H1 (cell line): ENCODE results near the gene LEUTX. TPM values are rescaled to one million over a fixed set of nuclear protein-coding genes. Genes with fewer than 3 reads are reported as not detected.

Source experiments
- CTCF ChIA-PET: fragments of 300-600 bp; sonication (Branson Sonifier 250); formaldehyde crosslinking; loops from one replicate; lab custom pipeline; 2021; ENCODE audit not compliant: partially characterized antibody; lab: Charles Lee
- POLR2A ChIA-PET: fragments of 300-600 bp; sonication (Branson Sonifier 250); formaldehyde crosslinking; loops from one replicate; lab custom pipeline; 2021; ENCODE audit warnings: inconsistent platforms; ENCODE audit not compliant: partially characterized antibody; lab: Charles Lee
- DNase-seq, 2 experiments: peaks; one replicate each; pipeline versions ENCODE4 v3.0.0 to v3.0.0-alpha.2; 2010 to 2022; ENCODE audit warnings: low spot score in 2 of 2, low read depth in 1 of 2, mixed read lengths in 1 of 2
- FAIRE-seq: peaks from 2 replicates; lab custom pipeline; 2011; peaks lifted over from hg19 to GRCh38; lab: Jason Lieb, UNC
- H2AFZ ChIP-seq: 2 replicates; pipeline ENCODE4 v1.8.1; 2012; ENCODE audit warnings: low read length, inconsistent platforms
- H2AK5ac ChIP-seq: 2 replicates; pipeline ENCODE4 v1.6.1; 2013; ENCODE audit warnings: low read depth, low read length
- H2BK120ac ChIP-seq: replicated peaks from 2 replicates; pipeline ENCODE3; 2013; ENCODE audit warnings: low read depth, low read length, inconsistent platforms
- H2BK12ac ChIP-seq: 2 replicates; pipeline ENCODE4 v1.6.1; 2013; ENCODE audit warnings: low read depth, low read length
- H2BK15ac ChIP-seq: 2 replicates; pipeline ENCODE4 v1.6.1; 2013; ENCODE audit warnings: low read length
- H2BK20ac ChIP-seq: 2 replicates; pipeline ENCODE4 v1.6.1; 2013; ENCODE audit warnings: low read length
- H2BK5ac ChIP-seq: 2 replicates; pipeline ENCODE4 v1.6.1; 2013; ENCODE audit warnings: low read depth, low read length
- H3K14ac ChIP-seq: 2 replicates; pipeline ENCODE4 v1.6.1; 2013; ENCODE audit warnings: inconsistent platforms; ENCODE audit not compliant: insufficient read length
- H3K18ac ChIP-seq: 2 replicates; pipeline ENCODE4 v1.6.1; 2013; ENCODE audit warnings: low read length; ENCODE audit errors: extremely low read depth
- H3K23ac ChIP-seq: 2 replicates; pipeline ENCODE4 v1.6.1; 2013; ENCODE audit warnings: inconsistent platforms; ENCODE audit not compliant: insufficient read length
- H3K23me2 ChIP-seq: 2 replicates; pipeline ENCODE4 v1.6.1; 2013; ENCODE audit warnings: low read depth, low read length
- H3K27ac ChIP-seq: 2 replicates; pipeline ENCODE4 v1.6.1; 2011; ENCODE audit warnings: low read depth, low read length, inconsistent platforms
- H3K27me3 ChIP-seq, 4 experiments: replicated peaks in 1 of 4; 1 replicate in 1 of 4; 2 replicates in 3 of 4; pipeline versions ENCODE4 v1.6.1 to v1.8.1; 2011 to 2013; ENCODE audit warnings: low read length in 3 of 4, mild to moderate bottlenecking in 3 of 4, inconsistent platforms in 2 of 4, mixed read lengths in 2 of 4, moderate library complexity in 1 of 4; ENCODE audit not compliant: control insufficient read depth in 3 of 4, insufficient read depth in 3 of 4; ENCODE audit errors: extremely low read depth in 1 of 4
- H3K36me3 ChIP-seq, 4 experiments: 2 replicates each; pipeline versions ENCODE4 v1.6.1 to v1.8.1; 2011 to 2013; ENCODE audit warnings: mild to moderate bottlenecking in 4 of 4, low read length in 3 of 4, moderate library complexity in 2 of 4, control low read depth in 1 of 4, inconsistent platforms in 1 of 4; ENCODE audit not compliant: insufficient read depth in 4 of 4, control insufficient read depth in 2 of 4
- H3K4ac ChIP-seq: replicated peaks from 2 replicates; pipeline ENCODE3; 2013; ENCODE audit warnings: low read length, low read depth, mixed read lengths, inconsistent platforms; ENCODE audit not compliant: insufficient read length
- H3K4me1 ChIP-seq, 4 experiments: replicated peaks in 1 of 4; 1 replicate in 1 of 4; 2 replicates in 3 of 4; pipeline versions ENCODE4 v1.6.1 to v1.8.1; 2011 to 2013; ENCODE audit warnings: low read length in 3 of 4, inconsistent platforms in 2 of 4, mixed read lengths in 1 of 4; ENCODE audit not compliant: insufficient read depth in 4 of 4, control insufficient read depth in 3 of 4
- H3K4me2 ChIP-seq, 2 experiments: 2 replicates each; pipeline versions ENCODE4 v1.6.1 to v1.8.1; 2011 to 2013; ENCODE audit warnings: low read depth in 2 of 2, low read length in 2 of 2, control low read depth in 1 of 2, inconsistent platforms in 1 of 2, mild to moderate bottlenecking in 1 of 2; ENCODE audit not compliant: insufficient read depth in 1 of 2
- H3K4me3 ChIP-seq, 4 experiments: fragments of 200-600, 300-600 bp in 1 of 4; sonication (generic), shearing (Covaris generic), sonication (Bioruptor Twin) in 1 of 4; 2 replicates each; pipeline versions ENCODE4 v1.5.1 to v1.8.1; 2011 to 2016; ENCODE audit warnings: low read length in 4 of 4, low read depth in 3 of 4, control low read depth in 2 of 4, inconsistent platforms in 2 of 4, mild to moderate bottlenecking in 2 of 4, mixed read lengths in 1 of 4, moderate library complexity in 1 of 4; ENCODE audit not compliant: insufficient read depth in 2 of 4; ENCODE audit errors: extremely low read depth in 1 of 4
- H3K56ac ChIP-seq: replicated peaks from 2 replicates; pipeline ENCODE3; 2013; ENCODE audit warnings: low read depth, mild to moderate bottlenecking, mixed read lengths, low read length, inconsistent platforms; ENCODE audit not compliant: insufficient read length
- H3K79me1 ChIP-seq: 2 replicates; pipeline ENCODE4 v1.6.1; 2013; ENCODE audit warnings: low read depth, low read length, control low read depth
- H3K79me2 ChIP-seq, 2 experiments: 2 replicates each; pipeline versions ENCODE4 v1.6.1 to v1.8.1; 2012 to 2013; ENCODE audit warnings: low read length in 2 of 2, mild to moderate bottlenecking in 2 of 2, inconsistent platforms in 1 of 2; ENCODE audit not compliant: insufficient read depth in 2 of 2, control insufficient read depth in 1 of 2
- H3K9ac ChIP-seq, 4 experiments: replicated peaks in 1 of 4; 1 replicate in 1 of 4; 2 replicates in 3 of 4; pipeline versions ENCODE4 v1.6.1 to v1.8.1; 2011 to 2013; ENCODE audit warnings: low read depth in 3 of 4, low read length in 3 of 4, control low read depth in 2 of 4, mild to moderate bottlenecking in 2 of 4, moderate library complexity in 2 of 4, inconsistent platforms in 1 of 4; ENCODE audit errors: extremely low read depth in 1 of 4
- H3K9me3 ChIP-seq, 2 experiments: 2 replicates each; pipeline versions ENCODE4 v1.6.1 to v1.8.1; 2012 to 2013; ENCODE audit warnings: mild to moderate bottlenecking in 2 of 2, moderate library complexity in 2 of 2, control low read depth in 1 of 2, inconsistent platforms in 1 of 2, low read depth in 1 of 2, low read length in 1 of 2, mixed read lengths in 1 of 2; ENCODE audit not compliant: insufficient read depth in 2 of 2
- H4K20me1 ChIP-seq, 2 experiments: replicated peaks in 1 of 2; 2 replicates each; pipeline versions ENCODE3 to v1.8.1; 2011 to 2013; ENCODE audit warnings: inconsistent platforms in 2 of 2, low read length in 2 of 2, mild to moderate bottlenecking in 1 of 2; ENCODE audit not compliant: insufficient read depth in 2 of 2, control insufficient read depth in 1 of 2
- H4K5ac ChIP-seq: 2 replicates; pipeline ENCODE4 v1.6.1; 2013; ENCODE audit warnings: low read length, low read depth, mixed read lengths, inconsistent platforms; ENCODE audit not compliant: insufficient read length
- H4K8ac ChIP-seq: 2 replicates; pipeline ENCODE4 v1.8.0; 2013; ENCODE audit warnings: mild to moderate bottlenecking, moderate library complexity, low read length, inconsistent platforms; ENCODE audit not compliant: insufficient read depth; ENCODE audit errors: extremely low read depth
- H4K91ac ChIP-seq: replicated peaks from 2 replicates; pipeline ENCODE3; 2013; ENCODE audit warnings: low read length, mixed read lengths, inconsistent platforms; ENCODE audit not compliant: insufficient read length
- JUND ChIP-seq: IDR thresholded peaks from 2 replicates; pipeline ENCODE4 v1.6.1; 2011; ENCODE audit warnings: mild to moderate bottlenecking, improper control_type of control experiment, low read length
- KDM5A ChIP-seq: fragments of 200-600 bp; IDR thresholded peaks from 2 replicates; pipeline ENCODE4 v1.7.1; 2012; ENCODE audit warnings: mild to moderate bottlenecking, low read length, inconsistent platforms, mixed read lengths
- NANOG ChIP-seq: IDR thresholded peaks from 2 replicates; pipeline ENCODE4 v1.6.1; 2011; ENCODE audit warnings: low read length, low read depth, mild to moderate bottlenecking, inconsistent platforms; ENCODE audit not compliant: insufficient read depth, poor library complexity, severe bottlenecking
- POLR2A ChIP-seq, 2 experiments: IDR thresholded peaks; 1 replicate in 1 of 2; 2 replicates in 1 of 2; pipeline ENCODE4 v1.6.1; 2011; ENCODE audit warnings: low read depth in 2 of 2, low read length in 2 of 2, mild to moderate bottlenecking in 2 of 2; ENCODE audit errors: control extremely low read depth in 1 of 2
- RFX5 ChIP-seq: IDR thresholded peaks from 2 replicates; pipeline ENCODE4 v1.6.1; 2011; ENCODE audit warnings: low read depth, low read length, improper control_type of control experiment, borderline replicate concordance
- RNF2 ChIP-seq: fragments of 200-900, 300-1000 bp; sonication (generic); IDR thresholded peaks from 2 replicates; pipeline ENCODE4 v1.7.1; 2016; ENCODE audit warnings: borderline replicate concordance, low read depth, mild to moderate bottlenecking, antibody characterized with exemption, low read length; ENCODE audit not compliant: poor library complexity, severe bottlenecking; ENCODE audit errors: missing control alignments
- SRF ChIP-seq: IDR thresholded peaks from 2 replicates; pipeline ENCODE4 v1.6.1; 2011; ENCODE audit warnings: mild to moderate bottlenecking, low read depth, low read length, moderate library complexity
- SUZ12 ChIP-seq: fragments of 200-600 bp; sonication (generic); IDR thresholded peaks from 2 replicates; pipeline ENCODE4 v1.6.1; 2012; ENCODE audit warnings: mild to moderate bottlenecking, inconsistent platforms, low read length, moderate library complexity, mixed read lengths
- WGBS, 2 experiments: shearing (Covaris generic) in 1 of 2; methylation state at CpG; one replicate each; pipeline versions ENCODE4 v1.1.6 to v1.1.7; 2013 to 2015; ENCODE audit warnings: low lambda C conversion rate in 2 of 2, mixed read lengths in 2 of 2, inconsistent platforms in 1 of 2, low coverage in 1 of 2, missing lambda C conversion rate in 1 of 2; ENCODE audit not compliant: insufficient replicate concordance in 2 of 2, insufficient coverage in 1 of 2, insufficient read length in 1 of 2; ENCODE audit errors: extremely low coverage in 1 of 2, missing lambda C conversion rate in 1 of 2; 5-methylcytosine and 5-hydroxymethylcytosine counted together
- polyA plus RNA-seq, 7 experiments: library from polyadenylated mRNA; depleted of rRNA in 3 of 7; stranded (reverse) in 5 of 7; unstranded in 2 of 7; fragments of >200 nt in 5 of 7; fragments of 200-250 nt in 2 of 7; gene quantifications; 1 replicate in 5 of 7; 2 replicates in 1 of 7; 4 replicates in 1 of 7; pipeline versions ENCODE4 v1.2.1 to v1.2.3, GENCODE V29; 2011 to 2013; ENCODE audit warnings: missing spikeins in 2 of 7, mixed read lengths in 2 of 7
- total RNA-seq: library from RNA; stranded (reverse); fragmentation: NEBNext Ultra II Directional; extraction: Animal tissue kit (Norgen Biotek cat#: 25700); gene quantifications from 2 replicates; pipeline ENCODE4 v1.2.1, GENCODE V29; 2021

LEUTX gene
- total and polyA plus RNA-seq, 2 of the 8 experiments (the other 6 are each of a cell fraction or from before 2014, with no cell fraction given) = not detected

DNA sequence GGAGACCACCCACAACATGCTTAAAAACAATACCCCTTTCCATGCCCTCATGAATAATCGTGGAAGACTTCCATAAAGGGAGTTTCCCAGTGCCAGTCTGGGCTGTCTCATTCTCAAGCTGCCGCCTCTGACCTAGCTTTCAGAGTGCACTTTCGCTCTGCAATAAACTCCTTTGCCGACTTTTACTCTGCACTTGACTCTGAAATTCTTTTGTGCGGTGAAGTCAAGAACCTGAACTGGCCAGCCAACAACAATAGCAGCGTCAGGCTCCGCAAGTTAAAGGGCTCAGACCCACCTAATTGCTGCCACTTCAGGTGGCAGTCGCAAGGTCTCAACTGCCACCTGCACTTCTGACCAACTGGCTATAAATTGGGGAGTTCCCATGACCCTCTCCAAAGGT, 10.3 kb upstream of the LEUTX start:
- Histone ChIP-seq H3K4ac (no peak overlapping the region), H2BK15ac (no peak overlapping the region), H3K4me1 (peaks cover 0 to 12% (median 5%) of the 10 kb centered on the region in 4 experiments; a peak in 5 of 7 replicates), H2BK120ac (no peak overlapping the region), H4K91ac (no peak overlapping the region), H2BK12ac (no peak overlapping the region), H3K23ac (no peak overlapping the region), H3K14ac (no peak overlapping the region), H2AK5ac (no peak overlapping the region), H3K36me3 (no peaks in the 10 kb centered on the region), H3K9me3 (peaks cover 0 to 5% of the 10 kb centered on the region in 2 experiments; a peak in 1 of 4 replicates), H3K9ac (no peak overlapping the region), H3K4me2 (0 out of 4 replicates have a peak overlapping the region, but pooled peaks of 1 of the 2 experiments have one; percentile 2), H3K18ac (no peak overlapping the region), H4K5ac (no peak overlapping the region), H3K27me3 (no peaks in the 10 kb centered on the region), H3K79me2 (no peaks in the 10 kb centered on the region), H2AFZ (no peak overlapping the region; the same call in 1 of the 2 replicates), H3K79me1 (no peaks in the 10 kb centered on the region), H3K27ac (no peak overlapping the region), H3K4me3 (no peak overlapping the region), H4K20me1 (no peaks in the 10 kb centered on the region), H3K56ac (no peak overlapping the region), H2BK5ac (no peak overlapping the region), H4K8ac (no peak overlapping the region), H3K23me2 (0 out of 2 replicates have a peak, but pooled peaks cover 1% of the 10 kb centered on the region), H2BK20ac (no peak overlapping the region)
- no peak for DNase-seq
- TF ChIP-seq KDM5A (no peak), NANOG (no peak), SUZ12 (no peak), RFX5 (no peak), RNF2 (no peak), POLR2A (IDR thresholded peaks at IDR 0.05; ENCODE audit: control extremely low read depth in 1 of 2, low read depth in 2 of 2, low read length in 2 of 2) (no peak), JUND (no peak), SRF (no peak)
- no peak for FAIRE-seq
- CTCF ChIA-PET = interaction anchor here (1.0 to 7.9 kb wide), 6 partner anchors 10 to 94 kb away, joined by 3 to 50 read pairs (median 4); no protein-coding TSS in a partner anchor
- POLR2A ChIA-PET = interaction anchor here (1.1 kb wide), 1 partner anchor 13 kb away, joined by 4 read pairs; no protein-coding TSS in a partner anchor
- WGBS, 2 experiments = 88% methylated on average over 8 of the region's 8 CpGs; no CpG with 5 or more reads in 1 of the 2 experiments
